CD4-positive, alpha-beta T cell (primary cell): ENCODE measurements around the gene NFE2L2. TPM values are rescaled to one million over a fixed set of nuclear protein-coding genes. Genes with fewer than 3 reads are reported as not detected.
A peak's percentile ranks its signal among the peaks of the same experiment; 100 is the strongest.

Source experiments
- ATAC-seq: fragments of 200-7000 bp; cut with Tn5 transposase; one replicate; pipeline ENCODE4 v1.10.0; 2022; ENCODE audit warnings: mild to moderate bottlenecking; ENCODE audit not compliant: poor library complexity
- CTCF ChIA-PET: fragments of 350-600 bp; sonication (Branson Sonifier 250); formaldehyde crosslinking; loops from one replicate; lab custom pipeline; 2021; ENCODE audit warnings: antibody characterized with exemption, inconsistent platforms; lab: Charles Lee
- POLR2A ChIA-PET: fragments of 350-600 bp; sonication (Branson Sonifier 250); formaldehyde crosslinking; loops from one replicate; lab custom pipeline; 2021; ENCODE audit warnings: antibody characterized with exemption, inconsistent platforms; lab: Charles Lee
- DNase-seq, 14 experiments: peaks; one replicate each; pipeline ENCODE4 v3.0.0-alpha.2; 2013 to 2020; ENCODE audit warnings: mixed read lengths in 2 of 14
- H3K27ac ChIP-seq, 2 donors: one replicate each; pipeline versions ENCODE4 v1.5.1 to v1.7.0; 2013; ENCODE audit warnings: low read length in 2 of 2, low read depth in 1 of 2, mild to moderate bottlenecking in 1 of 2
- H3K27me3 ChIP-seq, 2 experiments: 1 replicate in 1 of 2; 2 replicates in 1 of 2; pipeline versions ENCODE4 v1.6.1 to v1.7.0; 2013; ENCODE audit warnings: low read length in 2 of 2, control low read depth in 1 of 2, mild to moderate bottlenecking in 1 of 2, moderate library complexity in 1 of 2; ENCODE audit not compliant: insufficient read depth in 2 of 2, control insufficient read depth in 1 of 2
- H3K36me3 ChIP-seq: one replicate; pipeline ENCODE4 v1.6.1; 2013; ENCODE audit warnings: low read length, control low read depth; ENCODE audit not compliant: insufficient read depth
- H3K4me1 ChIP-seq: one replicate; pipeline ENCODE4 v1.6.1; 2013; ENCODE audit warnings: low read length, control low read depth; ENCODE audit not compliant: insufficient read depth
- H3K4me3 ChIP-seq: one replicate; pipeline ENCODE4 v1.5.1; 2013; ENCODE audit warnings: mild to moderate bottlenecking, low read length, moderate library complexity
- H3K9me3 ChIP-seq, 2 experiments: 1 replicate in 1 of 2; 2 replicates in 1 of 2; pipeline versions ENCODE4 v1.6.1 to v1.7.0; 2013; ENCODE audit warnings: low read length in 2 of 2, mild to moderate bottlenecking in 2 of 2, control low read depth in 1 of 2, moderate library complexity in 1 of 2; ENCODE audit not compliant: control insufficient read depth in 1 of 2, insufficient read depth in 1 of 2
- H3K27ac Mint-ChIP-seq: one replicate; pipeline ENCODE4 v1.8.0; 2020; ENCODE audit warnings: mixed read lengths
- H3K27me3 Mint-ChIP-seq: one replicate; pipeline ENCODE4 v1.8.0; 2021; ENCODE audit warnings: mixed read lengths
- H3K36me3 Mint-ChIP-seq: one replicate; pipeline ENCODE4 v1.8.0; 2021; ENCODE audit warnings: low read depth, mixed read lengths
- H3K4me1 Mint-ChIP-seq: one replicate; pipeline ENCODE4 v1.8.0; 2021; ENCODE audit warnings: low read depth, mixed read lengths
- H3K4me3 Mint-ChIP-seq: one replicate; pipeline ENCODE4 v1.8.0; 2020; ENCODE audit warnings: mild to moderate bottlenecking, mixed read lengths
- H3K9me3 Mint-ChIP-seq: one replicate; pipeline ENCODE4 v1.8.0; 2020; ENCODE audit warnings: mixed read lengths
- CTCF ChIP-seq: fragments of 200-600 bp; IDR thresholded peaks from one replicate; pipeline ENCODE4 v1.8.0; 2022; ENCODE audit warnings: antibody characterized with exemption, mild to moderate bottlenecking
- intact Hi-C, 2 experiments: fragments of 100-400 bp; cut with DNase I in 1 of 2; cut with micrococcal nuclease in 1 of 2; formaldehyde crosslinking; loops; one replicate each; pipeline versions ENCODE4 v1.15.1 to v1.9.0; 2023 to 2025; cut with DNase I, micrococcal nuclease
- total RNA-seq, 174 experiments: library from RNA in 2 of 174; stranded (reverse) in 2 of 174; gene quantifications; one replicate each; pipeline ENCODE4 v1.2.3 and lab custom pipeline; 2021 to 2026

NFE2L2 gene
- total RNA-seq, 2 experiments from 2014 or later: 53.3 to 57.8 TPM

GRCh38 chr2:177265824-177266817 is 1.6 kb upstream of the NFE2L2 start:
- ChIA-PET POLR2A (interaction anchor here (0.5 to 5.9 kb wide), 27 partner anchors 7 to 1184 kb away, joined by 3 to 309 read pairs (median 38); partner anchors contain the start of genes AGPS, HNRNPA3, PJVK and PRKRA), CTCF (interaction anchor here (1.1 to 5.5 kb wide), 8 partner anchors 16 to 118 kb away, joined by 3 to 71 read pairs (median 8); partner anchors contain the start of gene HNRNPA3)
- TF ChIP-seq CTCF: no peak
- no peaks in the 10 kb centered on the region for H3K36me3 ChIP-seq
- H3K4me3 Mint-ChIP-seq: peak overlapping the region; percentile 98
- no peak for ATAC-seq
- peak overlapping the region; percentile 99 for H3K27ac Mint-ChIP-seq
- intact Hi-C loops: loop anchor here (1.0 to 10.0 kb wide), 6 partner anchors 30 to 1179 kb away; partner anchors contain the start of gene AGPS (in 2 of the 2)
- H3K27me3 ChIP-seq: no peaks in the 10 kb centered on the region
- H3K9me3 ChIP-seq: no peaks in the 10 kb centered on the region
- H3K4me3 ChIP-seq: peak overlapping the region; percentile 72
- DNase-seq: peak in 3 of 14 experiments; percentile 43 to 57 (median 53)
- H3K27me3 Mint-ChIP-seq: no peaks in the 10 kb centered on the region
- no peaks in the 10 kb centered on the region for H3K9me3 Mint-ChIP-seq
- peaks cover 43% of the 10 kb centered on the region for H3K4me1 Mint-ChIP-seq
- peak overlapping the region; percentile 98 to 100 for H3K27ac ChIP-seq
- peaks cover 30% of the 10 kb centered on the region for H3K36me3 Mint-ChIP-seq
- H3K4me1 ChIP-seq: peaks cover 11% of the 10 kb centered on the region

GRCh38 chr2:177264209-177264692 is 276 bp downstream of the NFE2L2 start:
- peak in 1 of 14 experiments; percentile 22 for DNase-seq
- intact Hi-C loops: loop anchor here (1.0 to 10.0 kb wide), 7 partner anchors 37 to 1181 kb away; partner anchors contain the start of genes AGPS (in 1 of the 2) and HNRNPA3 (in 1 of the 2)

More at GRCh38 chr2:177264209-177264692, 276 bp downstream of the NFE2L2 start:
- peak overlapping the region; percentile 98 for H3K4me3 Mint-ChIP-seq
- Histone ChIP-seq H3K4me1 (peaks cover 26% of the 10 kb centered on the region), H3K4me3 (peak overlapping the region; percentile 72), H3K27ac (peak overlapping the region; percentile 96 to 100), H3K9me3 (no peaks in the 10 kb centered on the region), H3K36me3 (no peaks in the 10 kb centered on the region), H3K27me3 (no peaks in the 10 kb centered on the region)
- no peak for ATAC-seq
- ChIA-PET CTCF (interaction anchor here (0.7 to 5.5 kb wide), 26 partner anchors 9 to 116 kb away, joined by 3 to 71 read pairs (median 9); partner anchors contain the start of gene HNRNPA3), POLR2A (interaction anchor here (0.7 to 5.9 kb wide), 39 partner anchors 7 to 1760 kb away, joined by 3 to 309 read pairs (median 17); partner anchors contain the start of genes AGPS, HNRNPA3, PJVK and PRKRA)
- TF ChIP-seq CTCF: no peak
- peak overlapping the region; percentile 99 for H3K27ac Mint-ChIP-seq
- H3K27me3 Mint-ChIP-seq: no peaks in the 10 kb centered on the region
- H3K36me3 Mint-ChIP-seq: peaks cover 42% of the 10 kb centered on the region
- peaks cover 59% of the 10 kb centered on the region for H3K4me1 Mint-ChIP-seq
- no peaks in the 10 kb centered on the region for H3K9me3 Mint-ChIP-seq
